Activated CD8-positive, alpha-beta memory T cell treated with anti-CD3 and anti-CD28 coated beads, Interleukin-2, amount 10 ng/mL, durations not matched to agents 7 days and 5 days (primary cell): ENCODE measurements around the gene CCDC71. TPM values are rescaled to one million over a fixed set of nuclear protein-coding genes. Genes with fewer than 3 reads are reported as not detected.
A peak's percentile ranks its signal among the peaks of the same experiment; 100 is the strongest.

Source experiments
- ATAC-seq: fragments of 150-1000 bp; cut with Tn5 transposase; one replicate; pipeline ENCODE4 v1.10.0; 2021; ENCODE audit warnings: moderate library complexity
- CTCF ChIA-PET: fragments of 350-600 bp; sonication (Branson Sonifier 250); formaldehyde crosslinking; loops from one replicate; lab custom pipeline; 2021; ENCODE audit warnings: antibody characterized with exemption; lab: Charles Lee
- DNase-seq: peaks from one replicate; pipeline ENCODE4 v3.0.0-alpha.2; 2020
- H3K27ac Mint-ChIP-seq: one replicate; pipeline ENCODE4 v1.8.0; 2021; ENCODE audit warnings: mild to moderate bottlenecking, mixed read lengths
- H3K27me3 Mint-ChIP-seq: one replicate; pipeline ENCODE4 v1.8.0; 2021; ENCODE audit warnings: mixed read lengths
- H3K36me3 Mint-ChIP-seq: one replicate; pipeline ENCODE4 v1.8.0; 2021; ENCODE audit warnings: mild to moderate bottlenecking, mixed read lengths
- H3K4me1 Mint-ChIP-seq: one replicate; pipeline ENCODE4 v1.8.0; 2021; ENCODE audit warnings: mixed read lengths
- H3K4me3 Mint-ChIP-seq: one replicate; pipeline ENCODE4 v1.8.0; 2021; ENCODE audit warnings: mild to moderate bottlenecking, moderate library complexity, mixed read lengths
- H3K9me3 Mint-ChIP-seq: one replicate; pipeline ENCODE4 v1.8.0; 2022; ENCODE audit warnings: low read depth, mixed read lengths
- total RNA-seq, 2 experiments: library from RNA; stranded (reverse); gene quantifications; one replicate each; pipeline ENCODE4 v1.2.3, GENCODE V29; 2021

CCDC71 gene
- total RNA-seq, 2 experiments from 2014 or later = 23.5 to 23.7 TPM

DNA sequence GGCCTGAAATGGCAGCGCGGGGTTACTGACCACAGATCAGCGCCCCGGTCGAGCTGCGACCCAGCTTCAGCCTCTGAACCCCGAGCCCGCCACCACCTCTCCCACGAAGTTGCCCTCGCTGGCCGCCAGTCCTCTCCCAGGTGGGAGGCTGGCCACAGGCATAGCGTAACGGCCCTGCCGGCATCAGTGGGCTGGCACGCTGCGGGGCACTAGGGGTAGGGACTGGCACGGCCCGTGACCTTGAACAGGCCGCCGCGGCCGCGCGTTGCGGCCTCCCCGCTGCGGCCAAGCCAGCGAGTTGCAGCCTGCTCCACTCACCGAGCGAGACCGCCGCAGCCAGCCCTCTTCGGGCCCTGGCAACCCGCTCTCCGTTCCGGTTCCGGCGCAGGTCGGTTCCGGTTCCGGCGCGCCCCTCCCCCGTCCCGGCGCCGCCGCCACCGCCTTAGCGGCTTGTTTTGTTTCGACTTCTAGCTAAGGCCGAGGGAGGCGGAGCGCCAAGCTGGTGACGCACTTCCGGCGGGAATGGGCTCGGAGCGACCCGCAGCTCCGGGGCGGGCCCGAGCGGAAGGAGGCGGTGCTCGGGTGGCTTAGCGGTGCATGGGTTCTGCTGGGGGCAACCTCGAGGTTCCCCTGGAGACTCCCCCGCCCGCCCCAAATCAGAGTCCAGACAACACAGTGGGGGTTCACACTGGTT lies 45.5 kb downstream of the CCDC71 start, which contains the start of gene USP19:
Gene USP19, minus strand, starts transcription at position 386 of the 694 bp plus-strand sequence. CDS start 1,678 bp downstream, outside the sequence.
- no peaks in the 10 kb centered on the region for H3K27me3 Mint-ChIP-seq
- H3K27ac Mint-ChIP-seq = peak within 1 kb of the TSS; percentile 89
- H3K4me3 Mint-ChIP-seq = peak within 1 kb of the TSS; percentile 91
- H3K4me1 Mint-ChIP-seq = peaks cover 23% of the 10 kb centered on the region
- peaks cover 16% of the 10 kb centered on the region for H3K36me3 Mint-ChIP-seq
- no peaks in the 10 kb centered on the region for H3K9me3 Mint-ChIP-seq
- CTCF ChIA-PET = interaction anchor here (0.6 to 4.5 kb wide), 11 partner anchors 15 to 511 kb away, joined by 3 to 25 read pairs (median 4); partner anchors contain the start of genes QRICH1, UQCRC1, USP4 and WDR6
- DNase-seq (peak; percentile 95), ATAC-seq (peak; percentile 94)

DNA sequence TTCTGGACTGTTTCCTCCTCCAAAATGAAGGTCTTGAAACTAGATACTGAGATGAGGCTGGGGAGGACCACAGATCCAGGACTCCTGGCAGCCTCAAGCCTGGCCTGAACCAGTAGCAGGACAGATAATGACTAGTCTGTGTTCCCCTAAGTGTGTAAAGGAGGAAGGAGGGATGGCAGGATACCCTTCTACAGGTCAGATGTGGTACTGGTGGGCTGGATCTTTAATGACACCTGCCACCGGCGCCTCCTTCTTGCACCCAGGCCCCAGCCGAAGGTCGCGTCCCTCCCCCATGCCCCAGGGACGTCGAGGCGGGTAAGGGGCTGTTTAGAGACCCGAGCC lies 46.1 kb downstream of the CCDC71 start:
- DNase-seq (no peak), ATAC-seq (peak; percentile 21)
- Mint-ChIP-seq H3K27ac (peak overlapping the region; percentile 89), H3K9me3 (no peaks in the 10 kb centered on the region), H3K4me1 (peaks cover 23% of the 10 kb centered on the region), H3K27me3 (no peaks in the 10 kb centered on the region), H3K4me3 (peak overlapping the region; percentile 91), H3K36me3 (peaks cover 22% of the 10 kb centered on the region)
- CTCF ChIA-PET = interaction anchor here (0.8 to 4.5 kb wide), 7 partner anchors 15 to 511 kb away, joined by 3 to 25 read pairs (median 5); partner anchors contain the start of genes QRICH1, UQCRC1 and USP4

GRCh38 chr3:49119439-49119838 lies 46.7 kb downstream of the CCDC71 start:
- Mint-ChIP-seq H3K27ac (peak overlapping the region; percentile 89), H3K36me3 (peaks cover 22% of the 10 kb centered on the region), H3K9me3 (no peaks in the 10 kb centered on the region), H3K4me1 (peaks cover 23% of the 10 kb centered on the region), H3K27me3 (no peaks in the 10 kb centered on the region), H3K4me3 (peak overlapping the region; percentile 91)
- DNase-seq (no peak), ATAC-seq (no peak)
- CTCF ChIA-PET = interaction anchor here (0.5 to 4.5 kb wide), 3 partner anchors 26 to 771 kb away, joined by 3 to 25 read pairs (median 5); partner anchors contain the start of gene QRICH1

GRCh38 chr3:49119036-49119435 lies 47.1 kb downstream of the CCDC71 start:
- H3K4me1 Mint-ChIP-seq = peaks cover 23% of the 10 kb centered on the region
- H3K36me3 Mint-ChIP-seq = peaks cover 22% of the 10 kb centered on the region
- no peaks in the 10 kb centered on the region for H3K9me3 Mint-ChIP-seq

More at GRCh38 chr3:49119036-49119435, 47.1 kb downstream of the CCDC71 start:
- Mint-ChIP-seq H3K4me3 (peak overlapping the region; percentile 91), H3K27me3 (no peaks in the 10 kb centered on the region), H3K27ac (no peak overlapping the region)
- CTCF ChIA-PET = interaction anchor here (0.5 to 4.5 kb wide), 3 partner anchors 14 to 771 kb away, joined by 3 to 25 read pairs (median 5); partner anchors contain the start of genes QARS1 and QRICH1
- DNase-seq = no peak
- ATAC-seq = no peak

Other genes starting within 250 kb of the CCDC71 start
- 100 to 1,000 TPM; 118 to 156 TPM for gene ARIH2, start 247.5 kb downstream of the CCDC71 start, total RNA-seq
- 10 to 100 TPM; 44.5 to 50.6 TPM for gene P4HTM, start 176.1 kb downstream of the CCDC71 start, total RNA-seq
- 100 to 1,000 TPM; 130 to 154 TPM for gene WDR6, start 158.9 kb downstream of the CCDC71 start, total RNA-seq
- 10 to 100 TPM; 25.8 to 29.9 TPM for gene DALRD3, start 147.8 kb downstream of the CCDC71 start, total RNA-seq
- 100 to 1,000 TPM in 1 of 2 experiments, 10 to 100 TPM in 1; 94.3 to 101 TPM for gene NDUFAF3, start 144.2 kb downstream of the CCDC71 start, total RNA-seq
- gene IMPDH2, start 136.9 kb downstream of the CCDC71 start, total RNA-seq = 100 to 1,000 TPM; 186 to 229 TPM
- gene QRICH1, start 72.3 kb downstream of the CCDC71 start, total RNA-seq = 100 to 1,000 TPM; 142 to 149 TPM
- gene QARS1, start 61.6 kb downstream of the CCDC71 start, total RNA-seq = 100 to 1,000 TPM; 234 to 245 TPM
- 10 to 100 TPM; 58.3 to 68.6 TPM for gene USP19, start 45.5 kb downstream of the CCDC71 start, total RNA-seq
- not detected for gene LAMB2, start 33.3 kb downstream of the CCDC71 start, total RNA-seq
- gene KLHDC8B, start 5.3 kb upstream of the CCDC71 start, total RNA-seq = 1 to 10 TPM in 1 of 2 experiments, under 1 TPM in 1; 0.80 to 1.3 TPM
- 1 to 10 TPM; 7.0 to 7.1 TPM for gene C3orf62, start 110.9 kb upstream of the CCDC71 start, total RNA-seq
- 10 to 100 TPM; 79.9 to 84.5 TPM for gene USP4, start 173.7 kb upstream of the CCDC71 start, total RNA-seq
- 100 to 1,000 TPM in 1 of 2 experiments, 10 to 100 TPM in 1; 76.9 to 112 TPM for gene GPX1, start 192.0 kb upstream of the CCDC71 start, total RNA-seq
- 100 to 1,000 TPM; 439 to 539 TPM for gene RHOA, start 245.6 kb upstream of the CCDC71 start, total RNA-seq
- gene TCTA, start 246.1 kb upstream of the CCDC71 start, total RNA-seq = 10 to 100 TPM; 27.7 to 28.0 TPM